Measurements from ENCODE around the gene MYG1. TPM values are rescaled to one million over a fixed set of nuclear protein-coding genes. Genes with fewer than 3 reads are reported as not detected.

Gene MYG1
- total and polyA plus RNA-seq, 2 of the 4 experiments (the other 2 are of a cell fraction): 49.8 to 63.7 TPM

DNA sequence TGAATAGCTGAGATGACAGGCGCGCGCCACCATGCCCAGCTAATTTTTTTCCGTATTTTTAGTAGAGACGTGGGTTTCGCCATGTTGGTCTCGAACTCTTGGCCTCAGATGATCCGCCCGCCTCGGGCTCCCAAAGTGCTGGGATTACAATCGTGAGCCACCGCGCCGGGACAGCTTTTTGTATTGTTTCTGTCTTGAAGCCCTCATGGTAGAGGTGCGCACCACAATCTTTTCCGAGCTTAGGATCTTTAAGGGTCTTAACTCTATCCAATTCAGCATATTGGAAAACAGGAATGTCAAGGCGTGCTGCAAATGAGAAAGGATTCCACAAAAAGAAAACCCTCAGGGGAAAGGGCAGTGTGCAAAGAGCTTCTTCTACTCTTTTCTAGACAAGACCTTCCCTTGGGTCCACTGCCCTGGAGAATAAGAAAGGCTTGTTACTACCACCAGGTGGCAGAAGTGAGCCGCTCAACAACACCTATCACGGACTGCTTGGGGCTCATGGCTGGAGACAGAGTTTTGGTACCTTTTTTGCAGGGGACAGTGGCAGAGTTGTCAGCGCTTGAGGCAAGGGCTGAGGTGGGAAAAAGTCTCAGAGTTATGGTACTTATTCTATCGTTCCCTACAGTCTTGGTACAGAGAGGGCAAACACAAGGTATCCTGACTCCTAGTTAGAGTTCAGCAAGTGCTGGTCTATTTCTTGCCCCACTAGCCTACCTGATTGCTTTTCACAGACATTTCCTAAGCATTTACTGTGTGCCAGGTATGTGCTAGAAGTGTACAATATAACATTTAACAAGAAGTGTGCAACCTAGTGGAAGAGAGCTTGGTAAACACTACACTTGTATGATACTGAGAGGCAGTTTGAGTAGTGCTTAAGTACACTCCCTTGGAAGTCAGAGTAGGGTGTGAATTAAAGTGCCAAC lies 53.1 kb downstream of the MYG1 start:
- Histone ChIP-seq H3K4me2 (ENCODE audit: low read depth, low read length) (no peak overlapping the region), H2AFZ (replicated peaks; ENCODE audit: low read length, poor library complexity) (peak overlapping the region; percentile 62), H2AK5ac (ENCODE audit: low read depth, low read length) (no peak overlapping the region), H2BK20ac (ENCODE audit: low read depth, low read length) (peak overlapping the region; percentile 41; the same call in 1 of the 2 replicates), H3K23ac (ENCODE audit: low read depth, low read length) (no peak overlapping the region), H2AK9ac (replicated peaks; ENCODE audit: low read depth, low read length, poor library complexity) (no peak overlapping the region), H3K9me3 (ENCODE audit: control insufficient read depth, insufficient read depth, low read length) (no peaks in the 10 kb centered on the region), H4K8ac (ENCODE audit: low read depth in 2 of 2, low read length in 2 of 2) (peak overlapping the region in 1 of 2 experiments; percentile 13; a peak in 1 of 4 replicates), H4K20me1 (ENCODE audit: insufficient read depth, low read length) (no peaks in the 10 kb centered on the region), H3K9ac (ENCODE audit: low read depth, low read length) (no peak overlapping the region), H3K27ac (ENCODE audit: insufficient read depth, low read length) (no peak overlapping the region), H3K14ac (replicated peaks; ENCODE audit: low read depth, low read length) (no peak overlapping the region), H3K9me1 (ENCODE audit: insufficient read depth, low read length) (no peaks in the 10 kb centered on the region), H2BK15ac (ENCODE audit: low read depth, low read length) (no peak overlapping the region), H3K4me3 (ENCODE audit: insufficient read depth, low read depth, low read length) (no peak overlapping the region), H3K56ac (ENCODE audit: extremely low read depth, insufficient read depth, low read length) (no peak overlapping the region), H2BK5ac (ENCODE audit: low read depth, low read length, poor library complexity, severe bottlenecking) (no peak overlapping the region), H3K36me3 (ENCODE audit: control insufficient read depth, insufficient read depth, low read length) (no peaks in the 10 kb centered on the region), H3K4ac (ENCODE audit: low read depth, low read length) (no peak overlapping the region), H3K79me1 (ENCODE audit: low read depth in 1 of 2, low read length in 2 of 2) (no peaks in the 10 kb centered on the region), H2BK120ac (ENCODE audit: low read depth, low read length) (no peak overlapping the region), H3K27me3 (ENCODE audit: control insufficient read depth, insufficient read depth, low read length) (no peaks in the 10 kb centered on the region), H4K5ac (ENCODE audit: low read depth, low read length) (no peak overlapping the region), H4K91ac (ENCODE audit: insufficient read depth, low read depth, low read length) (no peak overlapping the region), H3K4me1 (ENCODE audit: control insufficient read depth, insufficient read depth, low read length) (no peaks in the 10 kb centered on the region), H3K18ac (ENCODE audit: low read depth, low read length) (no peak overlapping the region)
- DNase-seq (peak; percentile 83), ATAC-seq (ENCODE audit: low read depth) (peak; percentile 99)
- TF ChIP-seq POLR2A (IDR thresholded peaks at IDR 0.05; ENCODE audit: low read depth, low read length) (no peak), CEBPB (IDR thresholded peaks at IDR 0.05; ENCODE audit: low read depth, low read length) (no peak), NFE2L2 (IDR thresholded peaks at IDR 0.05; ENCODE audit: low read depth, low read length) (no peak), SMC3 (IDR thresholded peaks at IDR 0.05; ENCODE audit: low read depth, low read length) (peak; percentile 97), RAD21 (IDR thresholded peaks at IDR 0.05; ENCODE audit: low read length) (peak; percentile 94)
- TF ChIP-seq, protein P1, sequence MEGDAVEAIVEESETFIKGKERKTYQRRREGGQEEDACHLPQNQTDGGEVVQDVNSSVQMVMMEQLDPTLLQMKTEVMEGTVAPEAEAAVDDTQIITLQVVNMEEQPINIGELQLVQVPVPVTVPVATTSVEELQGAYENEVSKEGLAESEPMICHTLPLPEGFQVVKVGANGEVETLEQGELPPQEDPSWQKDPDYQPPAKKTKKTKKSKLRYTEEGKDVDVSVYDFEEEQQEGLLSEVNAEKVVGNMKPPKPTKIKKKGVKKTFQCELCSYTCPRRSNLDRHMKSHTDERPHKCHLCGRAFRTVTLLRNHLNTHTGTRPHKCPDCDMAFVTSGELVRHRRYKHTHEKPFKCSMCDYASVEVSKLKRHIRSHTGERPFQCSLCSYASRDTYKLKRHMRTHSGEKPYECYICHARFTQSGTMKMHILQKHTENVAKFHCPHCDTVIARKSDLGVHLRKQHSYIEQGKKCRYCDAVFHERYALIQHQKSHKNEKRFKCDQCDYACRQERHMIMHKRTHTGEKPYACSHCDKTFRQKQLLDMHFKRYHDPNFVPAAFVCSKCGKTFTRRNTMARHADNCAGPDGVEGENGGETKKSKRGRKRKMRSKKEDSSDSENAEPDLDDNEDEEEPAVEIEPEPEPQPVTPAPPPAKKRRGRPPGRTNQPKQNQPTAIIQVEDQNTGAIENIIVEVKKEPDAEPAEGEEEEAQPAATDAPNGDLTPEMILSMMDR (conservative IDR thresholded peaks at IDR 0.05; ENCODE audit: low read depth, low read length): peak; percentile 96
- dilution Hi-C loops (cut with HindIII; ENCODE audit: low sequenced_read_pairs, unreplicated experiment) (no loop called here), intact Hi-C loops (cut with micrococcal nuclease) (loop anchor here (1.0 to 2.0 kb wide), 2 partner anchors 69 to 156 kb away; no protein-coding TSS in a partner anchor), in situ Hi-C loops (cut with MboI; ENCODE audit: low sequenced_read_pairs) (no loop called here)
- BruUV-seq (replicated peaks): no TSS peak
- ChIA-PET POLR2A (ENCODE audit: unreplicated experiment) (interaction anchor here (1.0 kb wide), 1 partner anchor 33 kb away, joined by 3 read pairs; no protein-coding TSS in a partner anchor), CTCF (interaction anchor here (0.6 to 4.1 kb wide), 15 partner anchors 25 to 122 kb away, joined by 3 to 40 read pairs (median 4); partner anchors contain the start of genes AAAS, AMHR2 and PFDN5)
- 64% methylated on average over 9 of the region's 21 CpGs; no CpG with 5 or more reads in 1 of the 2 experiments for WGBS, 2 experiments (ENCODE audit: extremely low coverage in 2 of 2, insufficient read length in 1 of 2)

Data from IMR-90 (cell line).